ENCODE measurements around the gene YTHDC2.

DNA sequence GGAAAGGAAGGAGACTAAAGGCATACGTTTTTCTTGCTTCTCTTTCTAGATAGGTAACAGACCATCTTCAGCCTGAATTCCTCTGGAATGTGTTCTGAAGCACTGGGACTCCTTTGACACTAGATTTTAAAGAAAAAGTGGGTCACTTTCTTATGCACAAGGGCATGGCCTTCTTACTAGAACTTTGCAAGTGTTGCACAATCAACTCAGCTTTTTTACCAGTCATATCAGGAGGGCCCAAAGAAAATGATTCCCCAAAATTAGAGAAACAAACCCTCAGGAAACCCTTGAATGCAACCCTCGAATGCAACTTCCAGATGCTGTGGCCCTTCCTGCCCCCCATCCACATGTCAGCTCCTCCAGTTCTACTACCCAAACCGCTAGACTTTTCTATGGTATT is 93.9 kb downstream of the YTHDC2 start:
- TF ChIP-seq POLR2A (IDR thresholded peaks at IDR 0.05), result no peak
- no peak for TF ChIP-seq CTCF (IDR thresholded peaks at IDR 0.05)
- TF ChIP-seq POLR2AphosphoS5 (IDR thresholded peaks at IDR 0.05), result no peak
